K562 (cell line): Measurements from ENCODE around the gene MRGPRF. TPM values are rescaled to one million over a fixed set of nuclear protein-coding genes. Genes with fewer than 3 reads are reported as not detected.
A peak's percentile ranks its signal among the peaks of the same experiment; 100 is the strongest.

Source experiments
- ATAC-seq: fragments of 200-7000 bp; cut with Tn5 transposase; 3 replicates; pipeline ENCODE4 v1.9.1; 2020; ENCODE audit warnings: moderate library complexity
- BruUV-seq: library from RNA; stranded (reverse); fragments of 400-500 nt; replicated peaks from 2 replicates; lab custom pipeline; 2021; lab: Mats Ljungman, UMichigan
- CTCF ChIA-PET: fragments of 300-600 bp; formaldehyde crosslinking; extraction: SDS; loops from one replicate; lab custom pipeline; 2021; ENCODE audit warnings: low intra/inter-chr PET ratio; lab: Yijun Ruan, JAX
- POLR2A ChIA-PET: fragments of 300-600, 350-650 bp; sonication (Branson Sonifier 250); formaldehyde crosslinking; extraction: SDS; loops from one replicate; lab custom pipeline; 2021; ENCODE audit warnings: antibody characterized with exemption, inconsistent platforms; lab: Yijun Ruan, JAX
- DNase-seq, 4 experiments: peaks; one replicate each; pipeline versions ENCODE4 v3.0.0 to v3.0.0-alpha.2; 2011 to 2018; ENCODE audit warnings: low spot score in 3 of 4, mixed read lengths in 3 of 4; ENCODE audit errors: extremely low read depth in 1 of 4
- FAIRE-seq: peaks from 2 replicates; lab custom pipeline; 2011; peaks lifted over from hg19 to GRCh38; lab: Jason Lieb, UNC
- H2AFZ ChIP-seq: 2 replicates; pipeline ENCODE4 v1.6.0; 2011; ENCODE audit warnings: low read depth, low read length, control low read depth, inconsistent platforms
- H3K27ac ChIP-seq: fragments of 200-600 bp; 3 replicates; pipeline ENCODE4 v1.8.0; 2011; ENCODE audit warnings: low read depth, mild to moderate bottlenecking, control low read depth, inconsistent platforms, low read length, moderate library complexity, mixed read lengths; ENCODE audit errors: extremely low read depth
- H3K27me3 ChIP-seq, 2 experiments: fragments of 300-600 bp in 1 of 2; 2 replicates in 1 of 2; 3 replicates in 1 of 2; pipeline versions ENCODE4 v1.6.0 to v1.8.0; 2011; ENCODE audit warnings: inconsistent platforms in 2 of 2, low read length in 2 of 2, mild to moderate bottlenecking in 1 of 2, mixed read lengths in 1 of 2, moderate library complexity in 1 of 2; ENCODE audit not compliant: control insufficient read depth in 2 of 2, insufficient read depth in 2 of 2
- H3K36me3 ChIP-seq: fragments of 300-600 bp; 3 replicates; pipeline ENCODE4 v1.8.0; 2011; ENCODE audit warnings: mild to moderate bottlenecking, low read length, inconsistent platforms; ENCODE audit not compliant: control insufficient read depth, insufficient read depth
- H3K4me1 ChIP-seq, 2 experiments: fragments of 200-600 bp in 1 of 2; replicated peaks in 1 of 2; 2 replicates in 1 of 2; 3 replicates in 1 of 2; pipeline versions ENCODE4 v1.5.1 to v1.8.0; 2011; ENCODE audit warnings: inconsistent platforms in 2 of 2, low read length in 2 of 2, mild to moderate bottlenecking in 1 of 2, mixed read lengths in 1 of 2, moderate library complexity in 1 of 2; ENCODE audit not compliant: control insufficient read depth in 2 of 2, insufficient read depth in 2 of 2
- H3K4me2 ChIP-seq: 2 replicates; pipeline ENCODE4 v1.6.1; 2011; ENCODE audit warnings: low read length, control low read depth, inconsistent platforms, mixed read lengths; ENCODE audit not compliant: insufficient read depth
- H3K4me3 ChIP-seq: fragments of 200-600 bp; sonication (generic), shearing (Covaris generic); 2 replicates; pipeline ENCODE4 v1.5.1; 2016; ENCODE audit warnings: control low read depth, inconsistent platforms
- H3K79me2 ChIP-seq: fragments of 200-600 bp; 3 replicates; pipeline ENCODE4 v1.8.0; 2011; ENCODE audit warnings: low read length, inconsistent platforms; ENCODE audit not compliant: control insufficient read depth, insufficient read depth
- H3K9ac ChIP-seq, 2 experiments: 2 replicates each; pipeline versions ENCODE4 v1.6.0 to v1.6.1; 2011; ENCODE audit warnings: low read depth in 2 of 2, low read length in 2 of 2, control low read depth in 1 of 2, inconsistent platforms in 1 of 2, mild to moderate bottlenecking in 1 of 2, mixed read lengths in 1 of 2; ENCODE audit not compliant: insufficient read depth in 1 of 2
- H3K9me1 ChIP-seq: one replicate; pipeline ENCODE4 v1.6.0; 2011; ENCODE audit warnings: inconsistent platforms, mild to moderate bottlenecking, low read length, moderate library complexity; ENCODE audit not compliant: control insufficient read depth, insufficient read depth
- H3K9me3 ChIP-seq: replicated peaks from 2 replicates; pipeline ENCODE4 v1.5.1; 2011; ENCODE audit warnings: low read depth, low read length, inconsistent platforms; ENCODE audit not compliant: control insufficient read depth, insufficient read depth
- H4K20me1 ChIP-seq: replicated peaks from 2 replicates; pipeline ENCODE4 v1.6.1; 2011; ENCODE audit warnings: low read length, inconsistent platforms, mixed read lengths; ENCODE audit not compliant: control insufficient read depth, insufficient read depth
- HDAC2 ChIP-seq: fragments of 450-650 bp; IDR thresholded peaks from 2 replicates; pipeline ENCODE4 v1.6.1; 2016; ENCODE audit warnings: mild to moderate bottlenecking
- JUN ChIP-seq, 2 experiments: sonication (generic) in 1 of 2; formaldehyde crosslinking in 1 of 2; IDR thresholded peaks; 2 replicates each; pipeline versions ENCODE4 v1.6.1 to v1.8.0; 2012 to 2022; ENCODE audit warnings: borderline replicate concordance in 2 of 2, mild to moderate bottlenecking in 2 of 2, improper control_type of control experiment in 1 of 2, low read depth in 1 of 2, low read length in 1 of 2, missing genetic modification reagents in 1 of 2
- KAT2B ChIP-seq: IDR thresholded peaks from one replicate; pipeline ENCODE4 v1.6.1; 2012; ENCODE audit warnings: low read depth, mild to moderate bottlenecking, control low read depth, inconsistent platforms, low read length, moderate library complexity
- SUPT5H ChIP-seq: fragments of 450-650 bp; IDR thresholded peaks from 2 replicates; pipeline ENCODE4 v1.6.1; 2016
- ZNF197 ChIP-seq: fragments of 200-800 bp; sonication (Bioruptor generic); IDR thresholded peaks from 2 replicates; pipeline ENCODE4 v1.6.1; 2016; ENCODE audit warnings: low read depth, missing genetic modification characterization, missing compliant biosample characterization
- ZSCAN32 ChIP-seq: fragments of 450-650 bp; formaldehyde crosslinking; IDR thresholded peaks from 2 replicates; pipeline ENCODE4 v1.4.0; 2020; ENCODE audit warnings: mild to moderate bottlenecking, moderate library complexity
- WGBS: fragments of 100-300 bp; shearing (Covaris generic); methylation state at CpG from one replicate; pipeline ENCODE4 v1.1.6; 2016; ENCODE audit warnings: low coverage, mixed read lengths; ENCODE audit not compliant: insufficient coverage; ENCODE audit errors: missing lambda C conversion rate; 5-methylcytosine and 5-hydroxymethylcytosine counted together
- in situ Hi-C: fragments of 300-500 bp; cut with MboI; formaldehyde crosslinking; loops from 4 replicates; pipeline ENCODE4 v1.15.0; 2018; ENCODE audit warnings: inconsistent platforms, mixed read lengths
- intact Hi-C: fragments of 100-400 bp; cut with micrococcal nuclease; formaldehyde crosslinking; loops from 2 replicates; pipeline ENCODE4 v1.14.2; 2022
- polyA plus RNA-seq, 8 experiments: library from polyadenylated mRNA; depleted of rRNA in 4 of 8; stranded (reverse) in 5 of 8; unstranded in 3 of 8; fragments of >200 nt; fragmentation: Nextera tagmentation in 2 of 8; fragmentation: Illumina TruSeq in 1 of 8; extraction: Ambion mirVana in 2 of 8; extraction: Trizol in 1 of 8; gene quantifications; 2 replicates each; pipeline versions ENCODE4 v1.2.1 to v1.2.3, GENCODE V29; 2011 to 2014; ENCODE audit warnings: inconsistent platforms in 1 of 8, missing spikeins in 1 of 8
- total RNA-seq, 7 experiments: library from RNA; depleted of rRNA in 6 of 7; stranded (reverse); fragments of >200 nt in 6 of 7; fragmentation: Illumina TruSeq in 2 of 7; extraction: Trizol in 2 of 7; gene quantifications; 2 replicates each; pipeline versions ENCODE4 v1.2.1 to v1.2.3, GENCODE V29; 2011 to 2021; ENCODE audit warnings: low replicate concordance in 1 of 7

MRGPRF gene
- total and polyA plus RNA-seq, 9 of the 15 experiments (the other 6 are each of a cell fraction or from before 2014, with no cell fraction given): not detected

- no TSS peak for BruUV-seq
- TF ChIP-seq SUPT5H (no peak), HDAC2 (no peak), JUN (IDR thresholded peaks at IDR 0.05; ENCODE audit: borderline replicate concordance, low read depth, low read length) (no peak), JUN (CRISPR knock-in tag; IDR thresholded peaks at IDR 0.05; ENCODE audit: borderline replicate concordance) (no peak), ZNF197 (CRISPR knock-in tag) (no peak), ZSCAN32 (no peak), KAT2B (no peak)
- TF ChIP-seq, all 486 proteins: peak for 0
- ChIA-PET CTCF (no interaction called here), POLR2A (interaction anchor here (0.6 to 2.3 kb wide), 2 partner anchors 8 to 370 kb away, joined by 3 to 8 read pairs; no protein-coding TSS in a partner anchor)
- FAIRE-seq: no peak
- H3K79me2 ChIP-seq: no peaks in the 10 kb centered on the region
- no peaks in the 10 kb centered on the region for H3K9me3 ChIP-seq
- no peaks in the 10 kb centered on the region for H3K36me3 ChIP-seq
- intact Hi-C loops (no loop called here), in situ Hi-C loops (no loop called here)
- no peak overlapping the region for H2AFZ ChIP-seq
- H3K9me1 ChIP-seq: peaks cover 3% of the 10 kb centered on the region
- peaks cover 12% of the 10 kb centered on the region for H4K20me1 ChIP-seq
- H3K4me1 ChIP-seq: peaks cover 0 to 16% of the 10 kb centered on the region in 2 experiments; a peak in 1 of 5 replicates
- WGBS: 2% methylated on average over 9 of the region's 9 CpGs
- H3K4me3 ChIP-seq: no peak overlapping the region
- no peak for DNase-seq
- no peak overlapping the region for H3K4me2 ChIP-seq
- H3K27ac ChIP-seq: no peak overlapping the region
- no peak for ATAC-seq
- H3K27me3 ChIP-seq: peaks cover 76 to 98% of the 10 kb centered on the region in 2 experiments
- H3K9ac ChIP-seq: peak overlapping the region in 1 of 2 experiments; percentile 26; a peak in 1 of 4 replicates
These were observed 9.7 kb downstream of the MRGPRF start for GRCh38 chr11:69003301-69003865.
